GM18907 (cell line): ENCODE data around the gene COA3.
"Not testable (repeated sequence)": the region's sequence is repeated elsewhere in the genome, so short reads cannot be mapped to it uniquely, and the experiment has no call there.

Experiments
- ATAC-seq: cut with Tn5 transposase; IDR thresholded peaks from one replicate; pipeline ENCODE4 v1.9.1; 2021; ENCODE audit warnings: mild to moderate bottlenecking, moderate library complexity; ENCODE audit not compliant: unreplicated experiment

COA3 gene

DNA sequence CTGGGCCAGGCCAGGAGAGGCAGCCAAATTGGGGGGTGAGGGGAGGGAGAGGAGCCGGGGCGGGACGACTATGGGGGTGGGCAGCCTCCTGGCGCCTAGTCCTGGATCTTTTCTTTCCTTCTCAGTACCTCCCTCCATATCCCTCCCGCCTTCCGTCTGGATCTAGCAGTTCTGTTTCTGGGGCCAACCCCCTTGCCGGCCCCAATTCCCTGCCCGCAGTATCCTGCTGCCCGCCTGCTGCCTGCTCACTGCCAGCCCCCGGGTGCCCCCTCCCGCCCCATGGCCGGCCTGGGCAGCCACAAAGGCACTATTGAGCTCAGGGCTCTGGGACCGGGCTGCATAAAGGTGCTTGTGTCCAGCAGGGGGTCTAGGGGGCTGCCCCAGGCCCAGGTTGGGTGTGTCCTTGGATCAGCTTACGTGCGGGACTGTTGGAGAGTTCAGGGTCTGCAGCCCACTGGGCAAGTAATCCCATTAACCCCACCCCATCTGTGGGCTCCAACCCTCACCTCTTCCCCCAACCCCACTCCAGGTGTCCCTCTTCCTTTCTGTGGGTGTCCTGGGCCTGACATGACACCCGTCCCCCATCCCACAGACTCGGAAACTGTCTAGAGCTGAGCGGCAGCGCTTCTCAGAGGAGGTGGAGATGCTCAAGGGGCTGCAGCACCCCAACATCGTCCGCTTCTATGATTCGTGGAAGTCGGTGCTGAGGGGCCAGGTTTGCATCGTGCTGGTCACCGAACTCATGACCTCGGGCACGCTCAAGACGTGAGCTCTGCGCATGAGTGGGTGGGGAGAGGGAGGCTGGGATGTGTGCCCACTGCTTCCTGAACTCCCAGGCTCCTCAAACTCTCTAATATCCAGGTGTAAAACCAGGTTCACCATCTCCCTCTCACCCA lies 16.1 kb downstream of the COA3 start:
- ATAC-seq, result no peak

DNA sequence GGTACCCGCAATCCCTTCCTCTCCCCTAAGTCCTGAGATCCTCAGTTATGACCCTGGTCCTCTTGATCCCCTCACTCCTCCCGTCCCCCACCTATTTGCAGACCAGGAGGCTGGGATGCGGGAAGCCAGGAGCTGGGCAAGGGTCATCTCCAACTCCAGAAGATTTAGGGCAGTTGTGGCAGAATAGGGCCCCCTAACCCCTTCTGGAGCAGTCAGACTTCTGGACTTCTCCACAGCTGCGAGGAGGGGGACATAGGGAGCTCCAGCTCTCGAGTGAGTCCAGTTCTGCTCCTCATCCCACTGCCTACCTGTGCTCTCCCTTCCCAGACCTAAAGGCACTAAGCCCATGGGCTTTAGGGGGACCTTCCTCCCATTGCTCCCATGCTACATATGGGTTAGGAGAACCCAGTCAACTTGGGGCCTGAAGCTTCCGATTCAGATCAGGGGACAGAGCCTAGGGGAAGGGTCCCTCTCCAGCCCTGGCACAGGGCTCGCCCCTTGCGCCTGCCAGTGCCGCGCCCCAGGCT lies 16.8 kb downstream of the COA3 start:
- ATAC-seq, result no peak

GRCh38 chr17:42780851-42781638 lies 17.5 kb downstream of the COA3 start:
- no peak for ATAC-seq

- no peak for ATAC-seq
Observed at GRCh38 chr17:42779936-42780850, 18.3 kb downstream of the COA3 start, which contains the start of gene WNK4. TSS of gene WNK4 (plus strand) at chr17:42780610. CDS start at chr17:42780699, 89 bp downstream.

DNA sequence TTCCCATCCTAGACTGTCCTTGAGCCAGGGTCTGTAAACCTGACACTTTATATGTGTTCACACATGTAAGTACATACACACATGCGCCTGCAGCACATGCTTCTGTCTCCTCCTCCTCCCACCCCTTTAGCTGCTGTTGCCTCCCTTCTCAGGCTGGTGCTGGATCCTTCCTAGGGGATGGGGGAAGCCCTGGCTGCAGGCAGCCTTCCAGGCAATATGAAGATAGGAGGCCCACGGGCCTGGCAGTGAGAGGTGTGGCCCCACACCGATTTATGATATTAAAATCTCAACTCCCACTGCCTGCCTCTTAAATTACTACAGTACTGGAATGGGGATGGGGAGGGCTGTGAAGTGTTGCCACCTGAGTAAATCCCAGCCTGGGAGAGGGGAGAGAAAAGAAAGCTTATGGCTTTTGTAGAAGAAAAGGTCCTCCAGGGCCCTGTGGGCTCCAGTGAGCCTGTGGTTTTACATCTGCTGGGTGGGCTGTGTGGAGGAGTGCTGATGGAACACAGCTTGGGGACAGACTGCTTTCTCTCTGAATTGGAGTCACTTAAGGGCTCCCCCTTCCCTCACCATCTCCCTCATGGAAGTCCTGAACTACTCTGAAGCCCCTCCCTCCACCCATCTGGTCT lies 19.1 kb downstream of the COA3 start:
- ATAC-seq, result no peak

DNA sequence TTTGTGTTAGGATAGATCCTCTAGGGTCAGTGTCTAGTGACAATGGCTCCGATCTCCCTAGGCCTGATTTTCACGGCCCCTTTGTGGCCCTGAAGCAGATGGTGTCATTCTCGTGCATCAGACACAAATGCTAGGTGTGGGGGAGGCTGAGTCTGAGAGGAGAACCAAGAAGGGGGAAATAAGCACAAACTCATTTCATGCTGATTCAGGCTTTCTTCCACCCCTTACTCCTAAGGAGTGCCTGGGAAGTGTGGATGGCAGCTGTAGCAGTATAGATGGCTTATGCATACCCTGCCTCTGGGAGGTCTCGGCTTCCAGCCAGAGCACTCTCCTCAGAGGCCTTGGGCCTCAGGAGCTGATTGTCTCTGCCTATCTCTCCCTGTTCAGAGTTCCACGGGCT lies 19.9 kb downstream of the COA3 start:
- no peak for ATAC-seq

- ATAC-seq, result no peak
Observed at GRCh38 chr17:42775534-42776098, 22.9 kb downstream of the COA3 start.

- no peak for ATAC-seq
Observed at GRCh38 chr17:42774066-42774745, 24.3 kb downstream of the COA3 start.

GRCh38 chr17:42773290-42774035 lies 25.0 kb downstream of the COA3 start, which contains the start of gene VPS25:
TSS of gene VPS25 (plus strand) at chr17:42773449. CDS start at chr17:42773476, 27 bp downstream.
- ATAC-seq, result peak; percentile 63

DNA sequence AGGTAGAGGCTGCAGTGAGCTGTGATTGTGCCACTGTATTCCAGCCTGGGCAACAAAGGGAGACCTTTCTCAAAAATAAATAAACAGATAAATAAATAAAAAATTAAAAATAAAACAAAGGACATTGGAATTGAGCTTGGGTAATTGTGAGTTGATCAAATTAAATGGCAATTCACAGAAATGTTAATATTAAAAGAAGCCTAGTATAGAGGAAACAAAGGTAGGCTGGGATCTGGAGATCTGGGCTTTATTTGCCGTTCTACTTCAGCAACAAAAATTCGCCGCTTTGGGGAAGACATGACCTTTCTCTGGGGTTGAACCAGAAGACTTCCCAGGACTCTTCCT lies 25.6 kb downstream of the COA3 start:
- no peak for ATAC-seq

DNA sequence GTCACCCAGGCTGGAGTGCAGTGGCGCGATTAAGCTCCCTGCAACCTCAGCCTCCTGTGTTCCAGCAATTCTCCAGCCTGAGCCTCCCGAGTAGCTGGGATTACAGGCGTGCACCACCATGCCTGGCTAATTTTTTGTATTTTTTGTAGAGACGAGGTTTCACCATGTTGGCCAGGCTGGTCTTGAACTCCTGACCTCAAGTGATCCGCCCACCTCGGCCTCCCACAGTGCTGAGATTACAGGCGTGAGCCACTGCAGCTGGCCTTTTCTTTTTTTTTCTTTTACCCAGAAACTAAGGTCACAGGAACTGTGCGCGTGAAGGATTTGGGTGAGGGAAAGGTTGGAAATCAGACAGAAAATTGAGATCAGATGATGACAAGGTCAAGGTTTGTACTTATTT lies 28.5 kb downstream of the COA3 start:
- ATAC-seq, result not testable (repeated sequence)

DNA sequence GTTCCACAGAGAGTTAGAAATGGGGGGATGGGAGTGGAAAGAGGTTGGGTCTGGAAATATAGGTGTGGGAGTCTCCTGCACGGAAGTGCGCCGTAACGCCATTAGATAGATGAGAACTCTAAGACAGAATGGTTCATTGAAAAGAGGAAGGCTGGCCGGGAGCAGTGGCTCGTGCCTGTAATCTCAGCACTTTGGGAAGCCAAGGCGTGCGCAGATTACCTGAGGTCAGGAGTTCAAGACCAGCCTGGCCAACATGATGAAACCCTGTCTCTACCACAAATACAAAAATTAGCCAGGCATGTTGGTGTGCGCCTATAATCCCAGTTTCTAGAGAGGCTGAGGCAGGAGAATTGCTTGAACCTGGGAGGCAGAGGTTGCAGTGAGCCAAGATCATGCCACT lies 30.5 kb downstream of the COA3 start:
- not testable (repeated sequence) for ATAC-seq

- no peak for ATAC-seq
Observed at GRCh38 chr17:42767512-42767911, 31.0 kb downstream of the COA3 start.

DNA sequence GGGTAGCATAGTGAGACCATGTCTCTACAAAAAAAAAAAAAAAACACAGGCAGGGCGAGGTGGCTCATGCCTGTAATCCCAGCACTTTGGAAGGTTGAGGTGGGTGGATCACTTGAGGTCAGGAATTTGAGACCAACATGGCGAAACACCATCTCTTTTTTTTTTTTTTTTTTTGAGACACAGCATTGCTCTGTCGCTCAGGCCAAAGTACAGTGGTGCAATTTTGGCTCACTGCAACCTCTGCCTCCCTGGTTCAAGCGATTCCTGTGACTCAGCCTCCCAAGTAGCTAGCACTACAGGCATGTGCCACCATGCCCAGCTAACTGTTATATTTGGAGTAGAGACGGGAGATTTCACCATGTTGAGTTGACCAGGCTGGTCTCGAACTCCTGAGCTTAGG lies 32.4 kb downstream of the COA3 start:
- ATAC-seq, result no peak

DNA sequence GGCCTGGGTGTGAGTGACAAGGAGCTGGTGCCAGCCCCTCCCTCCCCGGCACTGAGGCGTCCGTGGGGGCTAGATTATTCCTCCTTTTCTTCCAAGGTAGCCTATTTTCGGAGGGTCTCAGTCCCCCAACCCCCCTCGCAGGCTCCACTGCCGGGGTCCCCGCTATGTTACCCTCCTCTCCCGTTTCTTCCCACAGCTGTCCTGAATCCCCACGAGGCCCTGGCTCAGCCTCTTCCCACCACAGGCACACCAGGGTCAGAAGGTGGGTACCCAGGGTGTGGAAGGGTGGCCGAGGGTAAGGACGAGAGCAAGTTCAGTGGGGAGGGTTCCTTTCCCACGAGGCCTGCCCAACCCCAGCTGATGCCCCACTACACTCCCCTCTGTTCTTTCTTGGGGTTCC lies 36.9 kb downstream of the COA3 start:
- no peak for ATAC-seq

DNA sequence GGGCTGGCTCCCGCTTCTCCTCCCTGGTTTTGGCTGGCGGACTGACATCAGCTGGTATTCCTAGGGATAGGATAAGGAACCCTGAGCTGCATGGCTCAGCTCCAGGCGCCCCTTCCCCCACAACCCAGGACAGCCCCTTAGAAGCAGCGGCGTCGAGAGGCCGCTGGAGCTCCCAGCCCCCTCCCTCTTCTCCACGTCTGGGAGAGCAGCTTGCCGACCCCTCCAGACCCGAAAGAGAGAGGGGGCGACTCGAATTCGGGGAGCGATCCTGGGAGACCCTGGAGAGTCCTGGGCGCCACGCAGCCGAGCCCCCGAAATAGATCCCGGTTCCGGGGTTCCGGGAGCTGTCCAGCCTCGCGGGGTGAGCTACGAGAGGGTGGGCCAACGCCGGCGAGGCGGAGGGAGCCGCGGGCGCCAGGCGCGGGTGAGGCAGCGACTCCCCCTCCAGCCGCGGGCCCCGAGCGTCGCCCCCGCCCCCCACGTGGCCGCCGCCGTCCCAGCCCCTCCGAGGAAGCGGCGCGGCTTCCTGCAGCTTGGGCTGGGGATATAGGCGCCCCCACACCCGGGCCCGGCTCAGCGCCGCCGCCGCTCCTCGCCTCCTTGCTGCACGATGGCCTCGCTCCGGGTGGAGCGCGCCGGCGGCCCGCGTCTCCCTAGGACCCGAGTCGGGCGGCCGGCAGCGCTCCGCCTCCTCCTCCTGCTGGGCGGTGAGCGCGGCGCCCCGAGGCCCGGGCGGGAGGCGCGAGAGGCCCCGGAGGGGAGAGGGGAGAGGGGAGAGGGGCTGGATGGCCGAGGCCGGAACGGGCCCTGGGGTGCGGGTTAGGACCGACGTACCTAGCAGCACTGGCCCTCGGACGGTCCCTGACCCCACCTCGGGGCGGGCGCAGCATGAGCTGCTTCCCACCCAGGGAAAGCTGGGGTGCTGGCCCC lies 37.6 kb downstream of the COA3 start, which contains the start of gene RAMP2:
Gene RAMP2, plus strand, starts transcription at position 576 of the 930 bp plus-strand sequence. Its CDS starts 35 bp downstream, at position 611.
- ATAC-seq, result no peak

GRCh38 chr17:42759982-42760651 lies 38.4 kb downstream of the COA3 start:
- no peak for ATAC-seq
